H1 (cell line): ENCODE data around the gene SIMC1. TPM values are rescaled to one million over a fixed set of nuclear protein-coding genes. Genes with fewer than 3 reads are reported as not detected.
"Not testable (repeated sequence)": the region's sequence is repeated elsewhere in the genome, so short reads cannot be mapped to it uniquely, and the experiment has no call there.

ENCODE experiments used
- CTCF ChIA-PET: fragments of 300-600 bp; sonication (Branson Sonifier 250); formaldehyde crosslinking; loops from one replicate; lab custom pipeline; 2021; ENCODE audit not compliant: partially characterized antibody; lab: Charles Lee
- POLR2A ChIA-PET: fragments of 300-600 bp; sonication (Branson Sonifier 250); formaldehyde crosslinking; loops from one replicate; lab custom pipeline; 2021; ENCODE audit warnings: inconsistent platforms; ENCODE audit not compliant: partially characterized antibody; lab: Charles Lee
- DNase-seq, 2 experiments: peaks; one replicate each; pipeline versions ENCODE4 v3.0.0 to v3.0.0-alpha.2; 2010 to 2022; ENCODE audit warnings: low spot score in 2 of 2, low read depth in 1 of 2, mixed read lengths in 1 of 2
- FAIRE-seq: peaks from 2 replicates; lab custom pipeline; 2011; peaks lifted over from hg19 to GRCh38; lab: Jason Lieb, UNC
- H2AFZ ChIP-seq: 2 replicates; pipeline ENCODE4 v1.8.1; 2012; ENCODE audit warnings: low read length, inconsistent platforms
- H2AK5ac ChIP-seq: 2 replicates; pipeline ENCODE4 v1.6.1; 2013; ENCODE audit warnings: low read depth, low read length
- H2BK120ac ChIP-seq: replicated peaks from 2 replicates; pipeline ENCODE3; 2013; ENCODE audit warnings: low read depth, low read length, inconsistent platforms
- H2BK12ac ChIP-seq: 2 replicates; pipeline ENCODE4 v1.6.1; 2013; ENCODE audit warnings: low read depth, low read length
- H2BK15ac ChIP-seq: 2 replicates; pipeline ENCODE4 v1.6.1; 2013; ENCODE audit warnings: low read length
- H2BK20ac ChIP-seq: 2 replicates; pipeline ENCODE4 v1.6.1; 2013; ENCODE audit warnings: low read length
- H2BK5ac ChIP-seq: 2 replicates; pipeline ENCODE4 v1.6.1; 2013; ENCODE audit warnings: low read depth, low read length
- H3K14ac ChIP-seq: 2 replicates; pipeline ENCODE4 v1.6.1; 2013; ENCODE audit warnings: inconsistent platforms; ENCODE audit not compliant: insufficient read length
- H3K18ac ChIP-seq: 2 replicates; pipeline ENCODE4 v1.6.1; 2013; ENCODE audit warnings: low read length; ENCODE audit errors: extremely low read depth
- H3K23ac ChIP-seq: 2 replicates; pipeline ENCODE4 v1.6.1; 2013; ENCODE audit warnings: inconsistent platforms; ENCODE audit not compliant: insufficient read length
- H3K23me2 ChIP-seq: 2 replicates; pipeline ENCODE4 v1.6.1; 2013; ENCODE audit warnings: low read depth, low read length
- H3K27ac ChIP-seq: 2 replicates; pipeline ENCODE4 v1.6.1; 2011; ENCODE audit warnings: low read depth, low read length, inconsistent platforms
- H3K27me3 ChIP-seq, 4 experiments: replicated peaks in 1 of 4; 1 replicate in 1 of 4; 2 replicates in 3 of 4; pipeline versions ENCODE4 v1.6.1 to v1.8.1; 2011 to 2013; ENCODE audit warnings: low read length in 3 of 4, mild to moderate bottlenecking in 3 of 4, inconsistent platforms in 2 of 4, mixed read lengths in 2 of 4, moderate library complexity in 1 of 4; ENCODE audit not compliant: control insufficient read depth in 3 of 4, insufficient read depth in 3 of 4; ENCODE audit errors: extremely low read depth in 1 of 4
- H3K36me3 ChIP-seq, 4 experiments: 2 replicates each; pipeline versions ENCODE4 v1.6.1 to v1.8.1; 2011 to 2013; ENCODE audit warnings: mild to moderate bottlenecking in 4 of 4, low read length in 3 of 4, moderate library complexity in 2 of 4, control low read depth in 1 of 4, inconsistent platforms in 1 of 4; ENCODE audit not compliant: insufficient read depth in 4 of 4, control insufficient read depth in 2 of 4
- H3K4ac ChIP-seq: replicated peaks from 2 replicates; pipeline ENCODE3; 2013; ENCODE audit warnings: low read length, low read depth, mixed read lengths, inconsistent platforms; ENCODE audit not compliant: insufficient read length
- H3K4me1 ChIP-seq, 4 experiments: replicated peaks in 1 of 4; 1 replicate in 1 of 4; 2 replicates in 3 of 4; pipeline versions ENCODE4 v1.6.1 to v1.8.1; 2011 to 2013; ENCODE audit warnings: low read length in 3 of 4, inconsistent platforms in 2 of 4, mixed read lengths in 1 of 4; ENCODE audit not compliant: insufficient read depth in 4 of 4, control insufficient read depth in 3 of 4
- H3K4me2 ChIP-seq, 2 experiments: 2 replicates each; pipeline versions ENCODE4 v1.6.1 to v1.8.1; 2011 to 2013; ENCODE audit warnings: low read depth in 2 of 2, low read length in 2 of 2, control low read depth in 1 of 2, inconsistent platforms in 1 of 2, mild to moderate bottlenecking in 1 of 2; ENCODE audit not compliant: insufficient read depth in 1 of 2
- H3K4me3 ChIP-seq, 4 experiments: fragments of 200-600, 300-600 bp in 1 of 4; sonication (generic), shearing (Covaris generic), sonication (Bioruptor Twin) in 1 of 4; 2 replicates each; pipeline versions ENCODE4 v1.5.1 to v1.8.1; 2011 to 2016; ENCODE audit warnings: low read length in 4 of 4, low read depth in 3 of 4, control low read depth in 2 of 4, inconsistent platforms in 2 of 4, mild to moderate bottlenecking in 2 of 4, mixed read lengths in 1 of 4, moderate library complexity in 1 of 4; ENCODE audit not compliant: insufficient read depth in 2 of 4; ENCODE audit errors: extremely low read depth in 1 of 4
- H3K56ac ChIP-seq: replicated peaks from 2 replicates; pipeline ENCODE3; 2013; ENCODE audit warnings: low read depth, mild to moderate bottlenecking, mixed read lengths, low read length, inconsistent platforms; ENCODE audit not compliant: insufficient read length
- H3K79me1 ChIP-seq: 2 replicates; pipeline ENCODE4 v1.6.1; 2013; ENCODE audit warnings: low read depth, low read length, control low read depth
- H3K79me2 ChIP-seq, 2 experiments: 2 replicates each; pipeline versions ENCODE4 v1.6.1 to v1.8.1; 2012 to 2013; ENCODE audit warnings: low read length in 2 of 2, mild to moderate bottlenecking in 2 of 2, inconsistent platforms in 1 of 2; ENCODE audit not compliant: insufficient read depth in 2 of 2, control insufficient read depth in 1 of 2
- H3K9ac ChIP-seq, 4 experiments: replicated peaks in 1 of 4; 1 replicate in 1 of 4; 2 replicates in 3 of 4; pipeline versions ENCODE4 v1.6.1 to v1.8.1; 2011 to 2013; ENCODE audit warnings: low read depth in 3 of 4, low read length in 3 of 4, control low read depth in 2 of 4, mild to moderate bottlenecking in 2 of 4, moderate library complexity in 2 of 4, inconsistent platforms in 1 of 4; ENCODE audit errors: extremely low read depth in 1 of 4
- H3K9me3 ChIP-seq, 2 experiments: 2 replicates each; pipeline versions ENCODE4 v1.6.1 to v1.8.1; 2012 to 2013; ENCODE audit warnings: mild to moderate bottlenecking in 2 of 2, moderate library complexity in 2 of 2, control low read depth in 1 of 2, inconsistent platforms in 1 of 2, low read depth in 1 of 2, low read length in 1 of 2, mixed read lengths in 1 of 2; ENCODE audit not compliant: insufficient read depth in 2 of 2
- H4K20me1 ChIP-seq, 2 experiments: replicated peaks in 1 of 2; 2 replicates each; pipeline versions ENCODE3 to v1.8.1; 2011 to 2013; ENCODE audit warnings: inconsistent platforms in 2 of 2, low read length in 2 of 2, mild to moderate bottlenecking in 1 of 2; ENCODE audit not compliant: insufficient read depth in 2 of 2, control insufficient read depth in 1 of 2
- H4K5ac ChIP-seq: 2 replicates; pipeline ENCODE4 v1.6.1; 2013; ENCODE audit warnings: low read length, low read depth, mixed read lengths, inconsistent platforms; ENCODE audit not compliant: insufficient read length
- H4K8ac ChIP-seq: 2 replicates; pipeline ENCODE4 v1.8.0; 2013; ENCODE audit warnings: mild to moderate bottlenecking, moderate library complexity, low read length, inconsistent platforms; ENCODE audit not compliant: insufficient read depth; ENCODE audit errors: extremely low read depth
- H4K91ac ChIP-seq: replicated peaks from 2 replicates; pipeline ENCODE3; 2013; ENCODE audit warnings: low read length, mixed read lengths, inconsistent platforms; ENCODE audit not compliant: insufficient read length
- WGBS, 2 experiments: shearing (Covaris generic) in 1 of 2; methylation state at CpG; one replicate each; pipeline versions ENCODE4 v1.1.6 to v1.1.7; 2013 to 2015; ENCODE audit warnings: low lambda C conversion rate in 2 of 2, mixed read lengths in 2 of 2, inconsistent platforms in 1 of 2, low coverage in 1 of 2, missing lambda C conversion rate in 1 of 2; ENCODE audit not compliant: insufficient replicate concordance in 2 of 2, insufficient coverage in 1 of 2, insufficient read length in 1 of 2; ENCODE audit errors: extremely low coverage in 1 of 2, missing lambda C conversion rate in 1 of 2; 5-methylcytosine and 5-hydroxymethylcytosine counted together
- polyA plus RNA-seq, 7 experiments: library from polyadenylated mRNA; depleted of rRNA in 3 of 7; stranded (reverse) in 5 of 7; unstranded in 2 of 7; fragments of >200 nt in 5 of 7; fragments of 200-250 nt in 2 of 7; gene quantifications; 1 replicate in 5 of 7; 2 replicates in 1 of 7; 4 replicates in 1 of 7; pipeline versions ENCODE4 v1.2.1 to v1.2.3, GENCODE V29; 2011 to 2013; ENCODE audit warnings: missing spikeins in 2 of 7, mixed read lengths in 2 of 7
- total RNA-seq: library from RNA; stranded (reverse); fragmentation: NEBNext Ultra II Directional; extraction: Animal tissue kit (Norgen Biotek cat#: 25700); gene quantifications from 2 replicates; pipeline ENCODE4 v1.2.1, GENCODE V29; 2021

The SIMC1 gene
- total and polyA plus RNA-seq, 2 of the 8 experiments (the other 6 are each of a cell fraction or from before 2014, with no cell fraction given) = 12.3 to 21.2 TPM

DNA sequence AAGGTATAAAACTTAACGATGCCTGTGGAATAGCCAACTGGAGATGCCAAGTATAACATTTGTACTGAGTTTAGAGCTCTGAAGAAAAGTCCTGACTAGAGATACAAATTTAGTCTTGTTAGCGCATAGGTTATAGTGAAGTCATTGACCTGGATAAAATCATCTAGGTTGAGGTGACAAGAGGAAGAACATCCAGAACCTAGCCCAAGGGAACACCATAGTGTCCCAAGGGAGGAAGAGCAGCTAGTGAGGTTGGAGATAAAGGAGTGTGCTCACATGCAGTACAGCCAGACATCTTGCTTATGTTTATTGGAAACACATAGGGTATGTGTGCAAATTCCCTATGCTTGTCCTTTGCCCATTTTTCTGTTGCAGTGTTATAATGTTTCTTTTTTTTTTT, 6.1 kb downstream of the SIMC1 start:
- H3K27ac ChIP-seq, H3K4me2 ChIP-seq, H3K4me3 ChIP-seq, H3K9me3 ChIP-seq, H3K9ac ChIP-seq, H3K23me2 ChIP-seq, H2BK15ac ChIP-seq, H3K36me3 ChIP-seq, H3K18ac ChIP-seq, H4K20me1 ChIP-seq, H3K27me3 ChIP-seq, H3K79me1 ChIP-seq, H4K8ac ChIP-seq, CTCF ChIA-PET, H4K91ac ChIP-seq, H2BK5ac ChIP-seq, H2BK20ac ChIP-seq, POLR2A ChIA-PET, H3K14ac ChIP-seq, H2BK120ac ChIP-seq, H3K4ac ChIP-seq, H2AK5ac ChIP-seq, DNase-seq, H2BK12ac ChIP-seq, H3K56ac ChIP-seq, H3K79me2 ChIP-seq, H2AFZ ChIP-seq, H4K5ac ChIP-seq, H3K23ac ChIP-seq, FAIRE-seq, H3K4me1 ChIP-seq: not testable (repeated sequence)
- no CpG with 5 or more reads among the region's 2 CpGs for WGBS, 2 experiments

DNA sequence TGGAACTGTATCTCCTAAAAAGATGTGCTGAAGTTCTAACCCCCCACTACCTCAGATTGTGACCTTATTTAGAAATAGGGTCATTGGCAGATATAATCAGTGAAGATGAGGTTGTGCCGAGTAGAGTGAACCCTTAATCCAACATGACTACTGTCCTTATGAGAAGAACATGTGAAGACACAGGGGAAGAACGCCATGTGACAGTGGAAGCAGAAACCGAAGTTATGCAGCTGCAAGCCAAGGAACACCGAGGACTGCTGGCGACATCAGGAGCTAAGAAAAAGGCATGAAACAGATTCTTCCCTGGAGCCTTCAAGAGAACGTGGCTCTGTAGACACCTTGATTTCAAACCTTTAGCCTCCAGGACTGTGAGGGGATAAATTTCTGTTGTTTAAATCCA, 6.8 kb downstream of the SIMC1 start:
- H4K91ac ChIP-seq, H2AFZ ChIP-seq, H4K8ac ChIP-seq, H3K4me3 ChIP-seq, H2AK5ac ChIP-seq, H2BK20ac ChIP-seq, H3K27ac ChIP-seq, H4K20me1 ChIP-seq, H4K5ac ChIP-seq, H3K56ac ChIP-seq, H3K14ac ChIP-seq, FAIRE-seq, H3K36me3 ChIP-seq, CTCF ChIA-PET, H3K4me1 ChIP-seq, H3K9me3 ChIP-seq, DNase-seq, H2BK120ac ChIP-seq, H3K27me3 ChIP-seq, POLR2A ChIA-PET, H2BK5ac ChIP-seq, H3K79me2 ChIP-seq, H3K23me2 ChIP-seq, H3K79me1 ChIP-seq, H3K4me2 ChIP-seq, H2BK12ac ChIP-seq, H3K4ac ChIP-seq, H3K18ac ChIP-seq, H3K23ac ChIP-seq, H3K9ac ChIP-seq, H2BK15ac ChIP-seq: not testable (repeated sequence)
- WGBS, 2 experiments = 86% methylated on average over 3 of the region's 6 CpGs; no CpG with 5 or more reads in 1 of the 2 experiments
